ENCODE results near the gene DVL1. TPM values are rescaled to one million over a fixed set of nuclear protein-coding genes. Genes with fewer than 3 reads are reported as not detected.

The DVL1 gene
- polyA plus RNA-seq, 1 donor from 2014 or later, result 100 TPM

- H3K4me3 ChIP-seq (ENCODE audit: low read length), result peak overlapping the region; percentile 99
- no peaks in the 10 kb centered on the region for H3K9me2 ChIP-seq (ENCODE audit: insufficient read depth, low read length)
- no peaks in the 10 kb centered on the region for H3F3A ChIP-seq (ENCODE audit: insufficient read depth, low read length, poor library complexity, severe bottlenecking)
- peak overlapping the region; percentile 86 for H3K4me2 ChIP-seq (ENCODE audit: low read length)
- H3K79me2 ChIP-seq (replicated peaks; ENCODE audit: insufficient read depth, low read length), result peaks cover 36% of the 10 kb centered on the region
- no peaks in the 10 kb centered on the region for H3K27me3 ChIP-seq (ENCODE audit: insufficient read depth, low read depth, low read length)
- peaks cover 2% of the 10 kb centered on the region for H4K20me1 ChIP-seq (ENCODE audit: insufficient read depth)
- no peaks in the 10 kb centered on the region for H3K9me3 ChIP-seq (ENCODE audit: low read length)
- no peak for TF ChIP-seq RAD21 (conservative IDR thresholded peaks at IDR 0.05)
- peak; percentile 14 for TF ChIP-seq SMC3 (conservative IDR thresholded peaks at IDR 0.05; ENCODE audit: poor library complexity)
- no peak for TF ChIP-seq REST (IDR thresholded peaks at IDR 0.05; ENCODE audit: borderline replicate concordance)
- no peak for TF ChIP-seq CTCF (IDR thresholded peaks at IDR 0.05; ENCODE audit: poor library complexity, severe bottlenecking)
- no peak for TF ChIP-seq TAF1 (IDR thresholded peaks at IDR 0.05; ENCODE audit: low read depth)
- no peak for TF ChIP-seq EZH2 (IDR thresholded peaks at IDR 0.05; ENCODE audit: borderline replicate concordance, insufficient read depth, low read length, poor library complexity, severe bottlenecking)
- TF ChIP-seq POLR2AphosphoS5 (IDR thresholded peaks at IDR 0.05), result peak; percentile 64
- TF ChIP-seq MXI1 (conservative IDR thresholded peaks at IDR 0.05; ENCODE audit: poor library complexity, severe bottlenecking), result peak; percentile 54
- TF ChIP-seq EP300 (conservative IDR thresholded peaks at IDR 0.05; ENCODE audit: poor library complexity, severe bottlenecking), result peak; percentile 47
- peak overlapping the region; percentile 85 for H3K27ac ChIP-seq (ENCODE audit: low read length)
- no peaks in the 10 kb centered on the region for H3K36me3 ChIP-seq (ENCODE audit: insufficient read depth, low read length)
- no peak overlapping the region for H2AFZ ChIP-seq (ENCODE audit: low read depth, low read length)
- peak overlapping the region; percentile 95 for H3K9ac ChIP-seq (ENCODE audit: low read length)
Measured at GRCh38 chr1:1304331-1305299, 44.6 kb downstream of the DVL1 start.

GRCh38 chr1:1303736-1304135 lies 45.5 kb downstream of the DVL1 start:
- TF ChIP-seq RAD21 (conservative IDR thresholded peaks at IDR 0.05), result no peak
- no peak for TF ChIP-seq SMC3 (conservative IDR thresholded peaks at IDR 0.05; ENCODE audit: poor library complexity)
- peaks cover 2% of the 10 kb centered on the region for H4K20me1 ChIP-seq (ENCODE audit: insufficient read depth)
- H2AFZ ChIP-seq (ENCODE audit: low read depth, low read length), result no peak overlapping the region
- H3K79me2 ChIP-seq (replicated peaks; ENCODE audit: insufficient read depth, low read length), result peaks cover 36% of the 10 kb centered on the region
- no peaks in the 10 kb centered on the region for H3K9me2 ChIP-seq (ENCODE audit: insufficient read depth, low read length)
- H3F3A ChIP-seq (ENCODE audit: insufficient read depth, low read length, poor library complexity, severe bottlenecking), result no peaks in the 10 kb centered on the region
- H3K9ac ChIP-seq (ENCODE audit: low read length), result peak overlapping the region; percentile 95
- no peaks in the 10 kb centered on the region for H3K36me3 ChIP-seq (ENCODE audit: insufficient read depth, low read length)
- no peaks in the 10 kb centered on the region for H3K27me3 ChIP-seq (ENCODE audit: insufficient read depth, low read depth, low read length)
- H3K4me2 ChIP-seq (ENCODE audit: low read length), result no peak overlapping the region
- H3K9me3 ChIP-seq (ENCODE audit: low read length), result no peaks in the 10 kb centered on the region
- peak overlapping the region; percentile 99 for H3K4me3 ChIP-seq (ENCODE audit: low read length)
- peak overlapping the region; percentile 85 for H3K27ac ChIP-seq (ENCODE audit: low read length)
